Measurements from ENCODE around the gene TMEM106C. TPM values are rescaled to one million over a fixed set of nuclear protein-coding genes. Genes with fewer than 3 reads are reported as not detected.

Gene TMEM106C
- polyA plus RNA-seq, 1 donor: 45.8 TPM

DNA sequence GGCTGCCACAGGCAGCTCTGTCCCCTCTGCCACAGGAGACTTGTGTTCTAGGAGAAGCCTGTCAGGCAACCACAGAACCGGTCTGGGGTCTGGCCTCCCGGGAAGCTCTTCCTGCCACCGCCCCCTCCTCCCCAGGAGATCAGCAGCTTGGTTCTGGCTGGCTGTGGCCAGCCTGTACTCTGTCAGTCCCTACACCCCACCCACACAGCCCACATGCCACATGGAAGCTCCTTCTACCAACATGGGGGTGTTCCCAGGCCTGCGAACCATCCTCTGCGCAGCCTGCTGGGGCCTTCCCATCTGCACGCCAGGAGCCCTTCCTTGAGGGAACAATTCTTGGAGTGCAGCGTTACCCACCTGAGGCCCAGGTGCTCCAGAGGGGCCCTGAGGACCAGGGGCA lies 16.8 kb downstream of the TMEM106C start:
- no peak for DNase-seq

- DNase-seq: no peak
These were observed 17.5 kb downstream of the TMEM106C start for GRCh38 chr12:47980779-47981495.

GRCh38 chr12:47981496-47982260 lies 18.3 kb downstream of the TMEM106C start:
- no peak for DNase-seq

DNA sequence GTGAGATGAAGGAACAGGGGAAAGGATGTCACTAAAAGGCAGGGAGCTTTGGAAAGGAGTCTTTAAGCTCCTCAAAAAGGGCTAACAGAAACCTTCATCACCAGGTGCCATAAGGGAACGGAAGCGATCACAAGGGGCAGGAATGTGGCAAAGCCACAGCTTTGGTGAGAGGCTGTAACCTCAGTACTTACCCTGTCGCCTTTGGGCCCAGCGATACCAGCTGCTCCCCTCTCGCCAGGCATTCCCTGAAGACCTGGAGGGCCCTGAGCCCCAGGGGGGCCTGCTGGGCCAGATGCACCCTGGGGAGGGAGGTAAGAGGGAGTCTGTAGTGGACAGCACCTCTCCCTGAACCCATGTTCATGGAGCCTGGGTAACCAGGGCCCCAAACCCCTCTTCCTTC lies 18.9 kb downstream of the TMEM106C start:
- no peak for DNase-seq

GRCh38 chr12:47982770-47983169 lies 19.4 kb downstream of the TMEM106C start:
- no peak for DNase-seq

GRCh38 chr12:47983541-47984115 lies 20.2 kb downstream of the TMEM106C start:
- no peak for DNase-seq

- no peak for DNase-seq
These were observed 21.0 kb downstream of the TMEM106C start for GRCh38 chr12:47984331-47984801.

DNA sequence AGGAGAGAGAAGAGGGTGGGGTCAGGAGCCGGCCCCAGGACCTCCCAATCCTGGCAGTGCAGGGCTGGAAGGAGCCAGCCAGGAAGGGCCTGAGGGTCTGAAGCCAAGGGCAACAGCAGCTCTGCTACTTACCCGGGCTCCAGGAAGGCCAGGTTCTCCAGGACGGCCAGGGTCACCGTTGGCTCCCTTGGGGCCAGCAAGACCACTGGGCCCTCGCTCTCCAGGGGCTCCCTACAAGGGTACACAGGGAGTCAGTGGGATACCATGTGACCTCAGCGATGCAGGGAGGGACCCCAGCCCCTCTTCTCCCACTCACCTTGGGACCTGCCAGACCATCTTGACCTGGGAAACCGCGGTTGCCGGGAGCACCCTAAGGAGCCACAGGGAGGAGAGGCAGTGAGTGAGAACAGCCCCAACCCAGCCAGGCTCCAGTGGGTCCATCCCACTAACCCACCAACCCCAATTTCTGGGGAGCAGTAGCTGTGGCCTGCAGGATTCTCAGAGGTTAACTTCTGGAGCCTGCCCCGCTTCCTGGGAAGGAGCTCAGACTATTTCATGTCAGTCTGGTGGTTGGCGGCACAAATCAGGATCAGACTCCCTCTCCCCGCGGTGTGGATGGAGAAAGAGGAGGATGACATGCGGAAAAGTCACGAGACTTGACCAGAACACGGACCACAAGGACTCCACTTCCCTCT lies 22.3 kb downstream of the TMEM106C start:
- DNase-seq: no peak

GRCh38 chr12:47986291-47986660 lies 22.9 kb downstream of the TMEM106C start:
- no peak for DNase-seq

- DNase-seq: no peak
These were observed 23.4 kb downstream of the TMEM106C start for GRCh38 chr12:47986832-47987231.

DNA sequence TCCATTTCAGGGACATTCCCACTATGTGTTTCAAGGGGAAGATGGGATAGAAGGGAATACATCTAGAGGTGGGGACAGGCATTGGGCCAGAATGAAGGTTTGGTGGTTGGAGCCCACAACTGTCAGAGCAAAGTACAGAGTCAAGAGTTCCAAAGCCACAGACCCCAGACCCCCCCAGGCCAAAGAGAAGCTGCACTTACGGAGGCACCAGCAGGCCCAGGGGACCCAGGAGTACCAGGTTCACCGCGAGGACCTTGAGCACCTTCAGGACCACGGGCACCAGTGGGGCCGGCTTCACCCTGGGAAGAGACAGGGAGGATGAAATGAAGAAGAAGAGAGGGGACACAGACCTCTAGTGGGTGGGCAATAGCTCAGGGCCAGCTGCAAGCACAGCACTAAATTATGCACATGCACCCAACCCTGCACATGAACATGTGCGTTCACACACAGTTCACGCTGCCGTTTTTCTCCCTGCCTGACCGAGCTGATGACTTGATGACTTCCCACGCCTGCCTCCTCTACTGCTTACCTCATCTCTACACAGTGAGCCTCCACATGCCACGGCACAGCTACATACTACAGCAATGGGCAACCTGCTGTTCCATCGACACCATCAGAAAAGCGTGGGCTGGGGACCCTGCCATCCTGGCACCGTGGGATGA lies 24.1 kb downstream of the TMEM106C start:
- DNase-seq: no peak

DNA sequence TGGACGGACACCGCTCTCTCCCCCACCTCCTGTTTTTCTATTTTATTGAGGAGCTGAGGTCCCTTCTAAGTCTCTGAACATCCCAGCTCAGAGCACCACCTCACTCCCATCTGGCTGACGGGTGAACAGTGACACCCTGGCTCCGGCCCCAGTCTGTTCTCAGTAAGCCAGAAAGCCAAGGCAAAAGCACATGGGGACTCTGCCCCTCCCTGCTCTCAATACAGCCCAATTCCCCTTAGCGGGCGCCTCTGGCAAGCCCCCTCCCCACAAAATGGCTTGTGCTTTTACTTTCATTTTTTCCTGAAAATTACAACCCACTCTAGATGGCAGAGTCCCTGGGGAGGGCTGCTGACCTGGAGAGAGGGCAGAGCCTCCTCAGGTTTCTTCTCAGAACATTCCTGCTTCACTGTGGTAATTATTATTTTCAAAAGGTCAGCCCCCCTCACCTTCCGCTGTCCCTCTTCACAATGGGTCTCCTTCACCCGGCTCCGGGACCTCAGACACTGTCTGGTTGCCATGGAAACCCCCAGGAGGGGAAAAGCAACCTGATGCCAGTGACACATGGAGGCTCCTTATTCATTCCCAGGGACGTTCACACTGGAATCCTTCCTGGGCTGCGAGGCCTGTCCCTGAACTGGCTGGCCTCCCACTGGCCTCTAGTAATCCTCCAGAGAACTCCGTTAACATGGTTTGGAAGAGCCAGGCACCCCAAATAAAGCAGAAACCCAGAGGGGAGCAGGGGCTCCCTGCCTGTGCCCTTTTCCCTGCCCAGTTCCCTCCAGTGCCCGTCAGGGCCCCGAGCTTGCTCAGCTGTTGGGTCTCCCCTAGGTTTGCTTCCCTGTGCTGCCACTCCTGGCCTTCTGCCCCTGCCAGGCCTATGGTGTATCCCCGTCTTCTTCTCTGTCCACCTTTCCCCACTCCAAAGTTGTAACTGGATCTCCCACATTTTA lies 25.0 kb downstream of the TMEM106C start:
- no peak for DNase-seq

GRCh38 chr12:47989023-47989417 lies 25.6 kb downstream of the TMEM106C start:
- DNase-seq: no peak

DNA sequence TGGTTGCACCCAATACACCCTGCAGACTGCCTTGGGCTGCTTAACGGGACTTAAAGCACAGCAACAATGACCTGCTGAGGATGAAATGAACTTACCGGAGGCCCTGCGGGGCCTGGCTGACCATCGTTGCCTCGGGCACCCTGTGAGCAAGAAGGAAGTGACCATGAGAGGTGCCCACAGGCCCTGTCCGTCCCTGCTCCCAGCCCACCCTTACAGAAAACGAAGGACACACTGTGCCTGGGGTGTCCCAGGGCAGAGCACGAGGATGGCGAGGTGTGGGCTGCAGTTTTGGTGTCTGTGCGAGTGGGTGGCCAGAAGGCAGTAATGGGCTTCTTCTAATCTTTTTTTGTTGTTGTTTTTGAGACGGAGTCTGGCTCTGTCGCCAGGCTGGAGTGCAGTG lies 26.3 kb downstream of the TMEM106C start:
- no peak for DNase-seq

DNA sequence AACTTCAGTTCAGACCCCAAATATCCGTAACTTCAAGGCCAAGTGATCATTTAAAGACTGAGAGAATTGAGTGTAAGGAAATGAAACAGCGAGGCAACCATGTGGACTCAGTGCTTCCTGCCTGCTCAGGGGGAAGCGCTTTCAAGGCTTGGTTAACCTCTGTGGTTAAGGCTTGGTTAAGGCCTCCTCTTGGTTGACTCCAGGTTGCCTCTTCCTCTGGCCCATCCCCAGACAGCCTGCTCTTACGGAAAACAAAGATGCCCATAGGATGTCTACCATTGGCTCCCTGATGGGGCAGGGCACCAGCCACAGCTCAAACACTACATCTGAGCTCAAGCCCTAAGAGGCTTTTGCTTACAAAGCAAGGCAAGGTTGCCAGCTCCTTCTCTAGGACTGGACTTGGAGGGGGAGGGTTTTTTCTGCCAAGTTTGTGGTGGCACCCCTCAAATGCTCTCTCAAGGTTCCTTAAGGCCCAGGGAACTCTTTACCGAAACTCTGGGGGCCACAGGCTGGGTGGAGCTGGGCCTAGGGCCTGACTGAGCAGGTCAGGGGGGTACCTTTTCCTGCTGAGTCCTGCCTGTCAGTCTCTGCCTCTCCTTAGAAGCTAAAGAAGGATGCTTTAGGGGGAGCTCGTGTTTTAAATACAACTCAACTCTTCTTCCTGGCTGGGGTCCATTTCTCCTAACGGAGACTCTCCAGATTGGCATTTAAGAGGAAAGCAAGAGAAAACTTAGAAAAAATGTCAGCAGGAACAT lies 27.1 kb downstream of the TMEM106C start:
- peak; percentile 57 for DNase-seq

- DNase-seq: no peak
These were observed 28.0 kb downstream of the TMEM106C start for GRCh38 chr12:47991106-47992061.

- DNase-seq: no peak
These were observed 29.4 kb downstream of the TMEM106C start for GRCh38 chr12:47992776-47993175.

DNA sequence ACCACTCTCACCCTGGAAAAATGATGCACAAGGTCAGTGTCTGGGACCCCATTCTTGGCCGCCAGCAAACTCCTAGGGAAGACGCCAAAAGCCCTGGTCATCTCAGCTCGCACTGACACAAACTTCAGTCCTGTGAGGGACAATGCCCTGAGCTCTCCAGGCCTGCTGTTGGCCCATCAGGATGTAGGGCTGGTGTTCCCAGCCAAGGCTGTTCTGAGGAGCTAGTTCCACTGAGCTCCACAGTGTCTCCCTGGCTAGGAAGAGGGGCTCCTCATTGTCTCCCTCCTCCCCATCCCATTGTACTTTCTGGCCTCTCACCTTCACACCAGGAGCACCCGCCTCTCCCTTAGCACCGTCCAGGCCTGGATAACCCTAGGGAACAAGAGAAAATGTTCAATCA lies 30.1 kb downstream of the TMEM106C start:
- no peak for DNase-seq

GRCh38 chr12:47995981-47996401 lies 32.6 kb downstream of the TMEM106C start:
- DNase-seq: no peak
